GM20000 (cell line): ENCODE measurements around the gene FSHR.

Experiments
- DNase-seq: peaks from one replicate; pipeline ENCODE4 v3.0.0; 2012; ENCODE audit warnings: low spot score
- CTCF ChIP-seq: IDR thresholded peaks from 2 replicates; pipeline ENCODE4 v1.5.1; 2012; ENCODE audit warnings: mild to moderate bottlenecking, control low read depth; ENCODE audit errors: extremely low read depth, missing control alignments

Gene FSHR

GRCh38 chr2:49177194-49177593 is 22.9 kb upstream of the FSHR start:
- no peak for TF ChIP-seq CTCF
- DNase-seq, result no peak

GRCh38 chr2:49175831-49176230 is 21.5 kb upstream of the FSHR start:
- TF ChIP-seq CTCF, result no peak
- DNase-seq, result no peak

- no peak for TF ChIP-seq CTCF
- no peak for DNase-seq
Observed at GRCh38 chr2:49174750-49175149, 20.4 kb upstream of the FSHR start.

- no peak for TF ChIP-seq CTCF
- no peak for DNase-seq
Observed at GRCh38 chr2:49167131-49167530, 12.8 kb upstream of the FSHR start.

- TF ChIP-seq CTCF, result no peak
- no peak for DNase-seq
Observed at GRCh38 chr2:49165662-49166061, 11.3 kb upstream of the FSHR start.

GRCh38 chr2:49164729-49165128 is 10.4 kb upstream of the FSHR start:
- no peak for DNase-seq
- TF ChIP-seq CTCF, result no peak

- no peak for DNase-seq
- no peak for TF ChIP-seq CTCF
Observed at GRCh38 chr2:49162151-49162550, 7.8 kb upstream of the FSHR start.

GRCh38 chr2:49154891-49155290 is 576 bp upstream of the FSHR start:
- no peak for DNase-seq
- no peak for TF ChIP-seq CTCF
